ENCODE data around the gene INTU. TPM values are rescaled to one million over a fixed set of nuclear protein-coding genes. Genes with fewer than 3 reads are reported as not detected.

The INTU gene
- total and polyA plus RNA-seq, 9 of the 15 experiments (the other 6 are each of a cell fraction or from before 2014, with no cell fraction given), result 1.5 to 8.9 (median 3.9) TPM

GRCh38 chr4:127630152-127630551 lies 2.6 kb upstream of the INTU start (continued):
- TF ChIP-seq, protein P1, sequence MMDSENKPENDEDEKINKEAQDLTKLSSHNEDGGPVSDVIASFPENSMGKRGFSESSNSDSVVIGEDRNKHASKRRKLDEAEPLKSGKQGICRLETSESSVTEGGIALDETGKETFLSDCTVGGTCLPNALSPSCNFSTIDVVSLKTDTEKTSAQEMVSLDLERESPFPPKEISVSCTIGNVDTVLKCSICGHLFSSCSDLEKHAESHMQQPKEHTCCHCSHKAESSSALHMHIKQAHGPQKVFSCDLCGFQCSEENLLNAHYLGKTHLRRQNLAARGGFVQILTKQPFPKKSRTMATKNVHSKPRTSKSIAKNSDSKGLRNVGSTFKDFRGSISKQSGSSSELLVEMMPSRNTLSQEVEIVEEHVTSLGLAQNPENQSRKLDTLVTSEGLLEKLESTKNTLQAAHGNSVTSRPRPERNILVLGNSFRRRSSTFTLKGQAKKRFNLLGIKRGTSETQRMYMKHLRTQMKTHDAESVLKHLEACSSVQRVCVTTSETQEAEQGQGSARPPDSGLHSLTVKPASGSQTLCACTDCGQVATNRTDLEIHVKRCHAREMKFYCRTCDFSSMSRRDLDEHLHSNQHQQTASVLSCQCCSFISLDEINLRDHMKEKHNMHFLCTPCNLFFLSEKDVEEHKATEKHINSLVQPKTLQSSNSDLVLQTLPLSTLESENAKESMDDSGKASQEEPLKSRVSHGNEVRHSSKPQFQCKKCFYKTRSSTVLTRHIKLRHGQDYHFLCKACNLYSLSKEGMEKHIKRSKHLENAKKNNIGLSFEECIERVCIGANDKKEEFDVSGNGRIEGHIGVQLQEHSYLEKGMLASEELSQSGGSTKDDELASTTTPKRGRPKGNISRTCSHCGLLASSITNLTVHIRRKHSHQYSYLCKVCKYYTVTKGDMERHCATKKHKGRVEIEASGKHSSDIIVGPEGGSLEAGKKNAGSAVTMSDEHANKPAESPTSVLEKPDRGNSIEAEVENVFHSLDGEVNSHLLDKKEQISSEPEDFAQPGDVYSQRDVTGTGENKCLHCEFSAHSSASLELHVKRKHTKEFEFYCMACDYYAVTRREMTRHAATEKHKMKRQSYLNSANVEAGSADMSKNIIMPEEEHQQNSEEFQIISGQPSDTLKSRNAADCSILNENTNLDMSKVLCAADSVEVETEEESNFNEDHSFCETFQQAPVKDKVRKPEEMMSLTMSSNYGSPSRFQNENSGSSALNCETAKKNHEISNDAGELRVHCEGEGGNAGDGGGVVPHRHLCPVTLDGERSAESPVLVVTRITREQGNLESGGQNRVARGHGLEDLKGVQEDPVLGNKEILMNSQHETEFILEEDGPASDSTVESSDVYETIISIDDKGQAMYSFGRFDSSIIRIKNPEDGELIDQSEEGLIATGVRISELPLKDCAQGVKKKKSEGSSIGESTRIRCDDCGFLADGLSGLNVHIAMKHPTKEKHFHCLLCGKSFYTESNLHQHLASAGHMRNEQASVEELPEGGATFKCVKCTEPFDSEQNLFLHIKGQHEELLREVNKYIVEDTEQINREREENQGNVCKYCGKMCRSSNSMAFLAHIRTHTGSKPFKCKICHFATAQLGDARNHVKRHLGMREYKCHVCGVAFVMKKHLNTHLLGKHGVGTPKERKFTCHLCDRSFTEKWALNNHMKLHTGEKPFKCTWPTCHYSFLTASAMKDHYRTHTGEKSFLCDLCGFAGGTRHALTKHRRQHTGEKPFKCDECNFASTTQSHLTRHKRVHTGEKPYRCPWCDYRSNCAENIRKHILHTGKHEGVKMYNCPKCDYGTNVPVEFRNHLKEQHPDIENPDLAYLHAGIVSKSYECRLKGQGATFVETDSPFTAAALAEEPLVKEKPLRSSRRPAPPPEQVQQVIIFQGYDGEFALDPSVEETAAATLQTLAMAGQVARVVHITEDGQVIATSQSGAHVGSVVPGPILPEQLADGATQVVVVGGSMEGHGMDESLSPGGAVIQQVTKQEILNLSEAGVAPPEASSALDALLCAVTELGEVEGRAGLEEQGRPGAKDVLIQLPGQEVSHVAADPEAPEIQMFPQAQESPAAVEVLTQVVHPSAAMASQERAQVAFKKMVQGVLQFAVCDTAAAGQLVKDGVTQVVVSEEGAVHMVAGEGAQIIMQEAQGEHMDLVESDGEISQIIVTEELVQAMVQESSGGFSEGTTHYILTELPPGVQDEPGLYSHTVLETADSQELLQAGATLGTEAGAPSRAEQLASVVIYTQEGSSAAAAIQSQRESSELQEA (IDR thresholded peaks at IDR 0.05; ENCODE audit: low read depth), result no peak
- TF ChIP-seq BRD4 (IDR thresholded peaks at IDR 0.05) (no peak), FOXA3 (CRISPR knock-in tag; conservative IDR thresholded peaks at IDR 0.05 in 1 of 2, IDR thresholded peaks at IDR 0.05 in 1 of 2) (0 out of 4 replicates have a peak, but pooled peaks of 1 of the 2 experiments have one; percentile 29)
- TF ChIP-seq, protein P2, sequence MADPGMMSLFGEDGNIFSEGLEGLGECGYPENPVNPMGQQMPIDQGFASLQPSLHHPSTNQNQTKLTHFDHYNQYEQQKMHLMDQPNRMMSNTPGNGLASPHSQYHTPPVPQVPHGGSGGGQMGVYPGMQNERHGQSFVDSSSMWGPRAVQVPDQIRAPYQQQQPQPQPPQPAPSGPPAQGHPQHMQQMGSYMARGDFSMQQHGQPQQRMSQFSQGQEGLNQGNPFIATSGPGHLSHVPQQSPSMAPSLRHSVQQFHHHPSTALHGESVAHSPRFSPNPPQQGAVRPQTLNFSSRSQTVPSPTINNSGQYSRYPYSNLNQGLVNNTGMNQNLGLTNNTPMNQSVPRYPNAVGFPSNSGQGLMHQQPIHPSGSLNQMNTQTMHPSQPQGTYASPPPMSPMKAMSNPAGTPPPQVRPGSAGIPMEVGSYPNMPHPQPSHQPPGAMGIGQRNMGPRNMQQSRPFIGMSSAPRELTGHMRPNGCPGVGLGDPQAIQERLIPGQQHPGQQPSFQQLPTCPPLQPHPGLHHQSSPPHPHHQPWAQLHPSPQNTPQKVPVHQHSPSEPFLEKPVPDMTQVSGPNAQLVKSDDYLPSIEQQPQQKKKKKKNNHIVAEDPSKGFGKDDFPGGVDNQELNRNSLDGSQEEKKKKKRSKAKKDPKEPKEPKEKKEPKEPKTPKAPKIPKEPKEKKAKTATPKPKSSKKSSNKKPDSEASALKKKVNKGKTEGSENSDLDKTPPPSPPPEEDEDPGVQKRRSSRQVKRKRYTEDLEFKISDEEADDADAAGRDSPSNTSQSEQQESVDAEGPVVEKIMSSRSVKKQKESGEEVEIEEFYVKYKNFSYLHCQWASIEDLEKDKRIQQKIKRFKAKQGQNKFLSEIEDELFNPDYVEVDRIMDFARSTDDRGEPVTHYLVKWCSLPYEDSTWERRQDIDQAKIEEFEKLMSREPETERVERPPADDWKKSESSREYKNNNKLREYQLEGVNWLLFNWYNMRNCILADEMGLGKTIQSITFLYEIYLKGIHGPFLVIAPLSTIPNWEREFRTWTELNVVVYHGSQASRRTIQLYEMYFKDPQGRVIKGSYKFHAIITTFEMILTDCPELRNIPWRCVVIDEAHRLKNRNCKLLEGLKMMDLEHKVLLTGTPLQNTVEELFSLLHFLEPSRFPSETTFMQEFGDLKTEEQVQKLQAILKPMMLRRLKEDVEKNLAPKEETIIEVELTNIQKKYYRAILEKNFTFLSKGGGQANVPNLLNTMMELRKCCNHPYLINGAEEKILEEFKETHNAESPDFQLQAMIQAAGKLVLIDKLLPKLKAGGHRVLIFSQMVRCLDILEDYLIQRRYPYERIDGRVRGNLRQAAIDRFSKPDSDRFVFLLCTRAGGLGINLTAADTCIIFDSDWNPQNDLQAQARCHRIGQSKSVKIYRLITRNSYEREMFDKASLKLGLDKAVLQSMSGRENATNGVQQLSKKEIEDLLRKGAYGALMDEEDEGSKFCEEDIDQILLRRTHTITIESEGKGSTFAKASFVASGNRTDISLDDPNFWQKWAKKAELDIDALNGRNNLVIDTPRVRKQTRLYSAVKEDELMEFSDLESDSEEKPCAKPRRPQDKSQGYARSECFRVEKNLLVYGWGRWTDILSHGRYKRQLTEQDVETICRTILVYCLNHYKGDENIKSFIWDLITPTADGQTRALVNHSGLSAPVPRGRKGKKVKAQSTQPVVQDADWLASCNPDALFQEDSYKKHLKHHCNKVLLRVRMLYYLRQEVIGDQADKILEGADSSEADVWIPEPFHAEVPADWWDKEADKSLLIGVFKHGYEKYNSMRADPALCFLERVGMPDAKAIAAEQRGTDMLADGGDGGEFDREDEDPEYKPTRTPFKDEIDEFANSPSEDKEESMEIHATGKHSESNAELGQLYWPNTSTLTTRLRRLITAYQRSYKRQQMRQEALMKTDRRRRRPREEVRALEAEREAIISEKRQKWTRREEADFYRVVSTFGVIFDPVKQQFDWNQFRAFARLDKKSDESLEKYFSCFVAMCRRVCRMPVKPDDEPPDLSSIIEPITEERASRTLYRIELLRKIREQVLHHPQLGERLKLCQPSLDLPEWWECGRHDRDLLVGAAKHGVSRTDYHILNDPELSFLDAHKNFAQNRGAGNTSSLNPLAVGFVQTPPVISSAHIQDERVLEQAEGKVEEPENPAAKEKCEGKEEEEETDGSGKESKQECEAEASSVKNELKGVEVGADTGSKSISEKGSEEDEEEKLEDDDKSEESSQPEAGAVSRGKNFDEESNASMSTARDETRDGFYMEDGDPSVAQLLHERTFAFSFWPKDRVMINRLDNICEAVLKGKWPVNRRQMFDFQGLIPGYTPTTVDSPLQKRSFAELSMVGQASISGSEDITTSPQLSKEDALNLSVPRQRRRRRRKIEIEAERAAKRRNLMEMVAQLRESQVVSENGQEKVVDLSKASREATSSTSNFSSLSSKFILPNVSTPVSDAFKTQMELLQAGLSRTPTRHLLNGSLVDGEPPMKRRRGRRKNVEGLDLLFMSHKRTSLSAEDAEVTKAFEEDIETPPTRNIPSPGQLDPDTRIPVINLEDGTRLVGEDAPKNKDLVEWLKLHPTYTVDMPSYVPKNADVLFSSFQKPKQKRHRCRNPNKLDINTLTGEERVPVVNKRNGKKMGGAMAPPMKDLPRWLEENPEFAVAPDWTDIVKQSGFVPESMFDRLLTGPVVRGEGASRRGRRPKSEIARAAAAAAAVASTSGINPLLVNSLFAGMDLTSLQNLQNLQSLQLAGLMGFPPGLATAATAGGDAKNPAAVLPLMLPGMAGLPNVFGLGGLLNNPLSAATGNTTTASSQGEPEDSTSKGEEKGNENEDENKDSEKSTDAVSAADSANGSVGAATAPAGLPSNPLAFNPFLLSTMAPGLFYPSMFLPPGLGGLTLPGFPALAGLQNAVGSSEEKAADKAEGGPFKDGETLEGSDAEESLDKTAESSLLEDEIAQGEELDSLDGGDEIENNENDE (IDR thresholded peaks at IDR 0.05; ENCODE audit: low read depth, low read length), result no peak
- TF ChIP-seq, protein P3, sequence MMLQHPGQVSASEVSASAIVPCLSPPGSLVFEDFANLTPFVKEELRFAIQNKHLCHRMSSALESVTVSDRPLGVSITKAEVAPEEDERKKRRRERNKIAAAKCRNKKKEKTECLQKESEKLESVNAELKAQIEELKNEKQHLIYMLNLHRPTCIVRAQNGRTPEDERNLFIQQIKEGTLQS (IDR thresholded peaks at IDR 0.05), result no peak
- TF ChIP-seq, protein P3 (CRISPR knock-in tag; conservative IDR thresholded peaks at IDR 0.05), result no peak
